GM23338 (cell line): ENCODE measurements around the gene SLC15A4. TPM values are rescaled to one million over a fixed set of nuclear protein-coding genes. Genes with fewer than 3 reads are reported as not detected.

Experiments used
- ATAC-seq: fragments of 200-7000 bp; cut with Tn5 transposase; 3 replicates; pipeline ENCODE4 v1.9.1; 2020
- DNase-seq: peaks from one replicate; pipeline ENCODE4 v3.0.0-alpha.2; 2015; ENCODE audit warnings: low spot score
- H2AFZ ChIP-seq: fragments of 200-600 bp; sonication (generic); 2 replicates; pipeline ENCODE4 v1.8.0; 2016; ENCODE audit warnings: antibody characterized with exemption, mild to moderate bottlenecking, moderate library complexity
- H3F3A ChIP-seq: fragments of 200-600 bp; sonication (generic); replicated peaks from 2 replicates; pipeline ENCODE4 v1.8.0; 2017; ENCODE audit warnings: antibody characterized with exemption, mixed run types, low read depth
- H3K27ac ChIP-seq: fragments of 200-600 bp; sonication (generic); 2 replicates; pipeline ENCODE4 v1.6.1; 2016; ENCODE audit warnings: low read depth
- H3K27me3 ChIP-seq: fragments of 200-600 bp; sonication (generic); 2 replicates; pipeline ENCODE4 v1.8.0; 2016; ENCODE audit warnings: mild to moderate bottlenecking, mixed run types, moderate library complexity; ENCODE audit not compliant: insufficient read depth
- H3K36me3 ChIP-seq: fragments of 200-600 bp; sonication (generic); 2 replicates; pipeline ENCODE4 v1.8.0; 2016; ENCODE audit warnings: mild to moderate bottlenecking; ENCODE audit not compliant: insufficient read depth
- H3K4me1 ChIP-seq: fragments of 200-600 bp; sonication (generic); 2 replicates; pipeline ENCODE4 v1.8.0; 2016; ENCODE audit warnings: mild to moderate bottlenecking, moderate library complexity; ENCODE audit not compliant: insufficient read depth
- H3K4me2 ChIP-seq: fragments of 200-600 bp; sonication (generic); 2 replicates; pipeline ENCODE4 v1.7.1; 2017; ENCODE audit warnings: mixed run types
- H3K4me3 ChIP-seq: fragments of 200-600 bp; sonication (generic); 2 replicates; pipeline ENCODE4 v1.6.1; 2016; ENCODE audit warnings: mixed run types
- H3K79me2 ChIP-seq: fragments of 200-600 bp; sonication (generic); replicated peaks from 2 replicates; pipeline ENCODE4 v1.8.0; 2017; ENCODE audit warnings: mild to moderate bottlenecking; ENCODE audit not compliant: insufficient read depth
- H3K9me2 ChIP-seq: fragments of 200-600 bp; sonication (generic); 2 replicates; pipeline ENCODE4 v1.8.0; 2017; ENCODE audit not compliant: insufficient read depth
- H4K20me1 ChIP-seq: fragments of 200-600 bp; sonication (generic); replicated peaks from 2 replicates; pipeline ENCODE4 v1.8.0; 2017; ENCODE audit warnings: mild to moderate bottlenecking; ENCODE audit not compliant: insufficient read depth
- H3K27ac Mint-ChIP-seq: 2 replicates; pipeline ENCODE4 v1.8.0; 2020; ENCODE audit warnings: inconsistent platforms, mild to moderate bottlenecking, moderate library complexity, mixed read lengths
- H3K27me3 Mint-ChIP-seq: 3 replicates; pipeline ENCODE4 v1.8.0; 2022; ENCODE audit warnings: low read depth, mild to moderate bottlenecking, moderate library complexity, mixed read lengths, inconsistent platforms; ENCODE audit not compliant: insufficient read depth, poor library complexity
- H3K36me3 Mint-ChIP-seq: 3 replicates; pipeline ENCODE4 v1.8.0; 2021; ENCODE audit warnings: low read depth, mild to moderate bottlenecking, inconsistent platforms, moderate library complexity, mixed read lengths
- H3K4me1 Mint-ChIP-seq: 3 replicates; pipeline ENCODE4 v1.8.0; 2020; ENCODE audit warnings: mild to moderate bottlenecking, inconsistent platforms, mixed read lengths
- H3K4me3 Mint-ChIP-seq: 3 replicates; pipeline ENCODE4 v1.8.0; 2021; ENCODE audit warnings: moderate library complexity, mild to moderate bottlenecking, inconsistent platforms, mixed read lengths
- H3K9me3 Mint-ChIP-seq: 3 replicates; pipeline ENCODE4 v1.8.0; 2020; ENCODE audit warnings: moderate library complexity, mild to moderate bottlenecking, inconsistent platforms, mixed read lengths
- CREB1 ChIP-seq: fragments of 250-450 bp; sonication (Bioruptor Pico); IDR thresholded peaks from 2 replicates; pipeline ENCODE4 v1.5.0; 2020; ENCODE audit warnings: low read depth, mild to moderate bottlenecking, moderate library complexity
- EZH2phosphoT487 ChIP-seq: fragments of 200-600 bp; sonication (generic); IDR thresholded peaks from one replicate; pipeline ENCODE4 v1.8.1; 2018; ENCODE audit warnings: antibody characterized with exemption; ENCODE audit not compliant: unreplicated experiment
- JUNB ChIP-seq: IDR thresholded peaks from one replicate; pipeline ENCODE4 v1.6.1; 2016; ENCODE audit warnings: antibody characterized with exemption; ENCODE audit not compliant: unreplicated experiment
- NANOG ChIP-seq: IDR thresholded peaks from 2 replicates; pipeline ENCODE4 v1.6.1; 2016; ENCODE audit warnings: antibody characterized with exemption, borderline replicate concordance
- POLR2AphosphoS5 ChIP-seq: IDR thresholded peaks from 2 replicates; pipeline ENCODE4 v1.6.1; 2016; ENCODE audit warnings: antibody characterized with exemption, low read depth
- ZNF114 ChIP-seq: fragments of 250-450 bp; sonication (Bioruptor Pico); IDR thresholded peaks from 2 replicates; pipeline ENCODE4 v1.5.0; 2020; ENCODE audit warnings: mild to moderate bottlenecking, moderate library complexity
- polyA plus RNA-seq: library from polyadenylated mRNA; unstranded; fragments of >200 nt; fragmentation: Nextera tagmentation; extraction: Ambion mirVana; gene quantifications from 2 replicates; pipeline ENCODE4 v1.2.1, GENCODE V29; 2016
- total RNA-seq: library from RNA; depleted of rRNA; stranded (reverse); fragments of >200 nt; shearing (Covaris generic); gene quantifications from 2 replicates; pipeline ENCODE4 v1.2.3, GENCODE V29; 2014
- TF ChIP-seq, protein P1 (sequence below): IDR thresholded peaks from one replicate; pipeline ENCODE4 v1.6.1; 2018; ENCODE audit warnings: antibody characterized with exemption; ENCODE audit not compliant: unreplicated experiment
- TF ChIP-seq, protein P2 (sequence below): fragments of 250-450 bp; sonication (Bioruptor Pico); IDR thresholded peaks from 2 replicates; pipeline ENCODE4 v1.5.0; 2020; ENCODE audit warnings: mild to moderate bottlenecking, moderate library complexity
- TF ChIP-seq, protein P3 (sequence below): IDR thresholded peaks from 2 replicates; pipeline ENCODE4 v1.6.1; 2016; ENCODE audit warnings: antibody characterized with exemption

SLC15A4 gene
- total and polyA plus RNA-seq, 2 experiments from 2014 or later, result 7.7 to 30.3 TPM

DNA sequence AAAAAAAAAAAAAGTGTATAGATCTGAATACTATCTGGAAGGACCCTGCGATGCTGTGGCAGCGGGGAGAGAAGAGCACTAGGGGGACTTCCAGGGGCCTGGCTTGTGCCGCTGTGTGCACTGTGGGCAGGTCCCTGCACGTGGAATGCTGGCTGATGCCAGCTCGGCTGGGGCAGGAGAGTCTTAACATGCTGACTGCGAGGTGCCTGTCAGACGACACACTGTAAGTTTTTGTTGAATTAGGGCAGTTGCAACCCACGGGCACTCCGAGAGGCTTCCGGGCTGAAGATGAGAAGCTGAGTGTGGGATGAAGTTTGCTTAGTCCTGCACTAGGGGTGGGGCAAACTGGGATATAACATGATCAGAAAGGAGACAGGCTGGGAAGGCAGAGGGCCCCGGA lies 40.2 kb upstream of the SLC15A4 start:
- TF ChIP-seq EZH2phosphoT487 (no peak), POLR2AphosphoS5 (no peak), ZNF114 (CRISPR knock-in tag) (no peak)
- H3K4me2 ChIP-seq, result no peak overlapping the region
- no peak overlapping the region for H3K27ac Mint-ChIP-seq
- H3K79me2 ChIP-seq, result no peaks in the 10 kb centered on the region
- peaks cover 6% of the 10 kb centered on the region for H3K4me1 Mint-ChIP-seq
- H3K36me3 Mint-ChIP-seq, result peaks cover 37% of the 10 kb centered on the region
- H4K20me1 ChIP-seq, result no peaks in the 10 kb centered on the region
- H3K9me3 Mint-ChIP-seq, result peaks cover 95% of the 10 kb centered on the region
- no peak overlapping the region for H3K4me3 Mint-ChIP-seq
- H3K4me1 ChIP-seq, result no peaks in the 10 kb centered on the region
- H3K27ac ChIP-seq, result no peak overlapping the region
- H3K4me3 ChIP-seq, result no peak overlapping the region
- H2AFZ ChIP-seq, result no peak overlapping the region
- H3F3A ChIP-seq, result no peaks in the 10 kb centered on the region
- no peaks in the 10 kb centered on the region for H3K9me2 ChIP-seq
- DNase-seq (no peak), ATAC-seq (no peak)
- no peaks in the 10 kb centered on the region for H3K36me3 ChIP-seq
- no peaks in the 10 kb centered on the region for H3K27me3 ChIP-seq
- H3K27me3 Mint-ChIP-seq, result peaks cover 15% of the 10 kb centered on the region

DNA sequence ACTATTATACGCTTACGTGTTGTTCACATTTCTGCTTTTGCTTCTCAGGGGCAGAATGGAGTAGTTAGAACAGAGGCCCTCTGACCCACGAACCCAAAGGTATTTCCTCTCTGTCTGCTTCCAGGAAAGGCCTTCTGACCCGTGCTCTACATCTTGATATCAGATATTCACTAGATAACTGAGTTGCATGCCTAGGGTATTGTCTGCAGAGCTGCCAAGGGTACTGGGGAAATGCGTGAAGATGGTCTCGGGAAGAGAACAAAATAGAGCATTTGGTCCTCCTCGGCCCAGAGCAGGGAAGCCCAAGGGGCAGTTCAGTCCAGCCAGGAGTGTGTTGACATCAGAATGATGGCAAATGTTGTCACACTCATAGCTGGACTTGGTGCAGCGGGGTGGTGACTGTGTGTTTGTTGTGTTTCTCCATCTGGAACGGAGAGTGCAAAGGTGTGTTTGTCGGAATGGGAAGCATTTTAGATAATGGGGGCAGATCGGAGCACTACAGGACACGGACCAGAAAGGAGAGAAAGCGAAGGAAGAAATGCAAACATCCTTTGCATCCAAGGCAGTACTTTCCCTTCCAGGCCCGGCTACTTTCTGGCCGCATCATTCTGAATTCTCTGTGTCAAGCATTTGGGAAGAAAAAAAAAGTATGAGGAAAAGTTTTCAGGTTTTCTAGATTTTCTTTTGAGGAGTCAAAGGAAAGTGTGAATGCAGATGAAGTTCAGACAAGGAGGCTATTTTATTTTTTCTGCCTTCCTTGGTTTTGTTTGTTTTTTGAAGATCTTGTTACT lies 37.7 kb upstream of the SLC15A4 start:
- H4K20me1 ChIP-seq, result no peaks in the 10 kb centered on the region
- H3F3A ChIP-seq, result no peaks in the 10 kb centered on the region
- H3K36me3 Mint-ChIP-seq, result peaks cover 34% of the 10 kb centered on the region
- no peaks in the 10 kb centered on the region for H3K79me2 ChIP-seq
- H3K27ac ChIP-seq, result no peak overlapping the region
- no peaks in the 10 kb centered on the region; the same call in 1 of the 2 replicates for H3K9me2 ChIP-seq
- no peak overlapping the region for H3K4me3 ChIP-seq
- H3K9me3 Mint-ChIP-seq, result peaks cover 95% of the 10 kb centered on the region
- H3K27ac Mint-ChIP-seq, result no peak overlapping the region
- ATAC-seq, result no peak
- DNase-seq, result no peak
- H3K27me3 Mint-ChIP-seq, result peaks cover 16% of the 10 kb centered on the region
- H2AFZ ChIP-seq, result no peak overlapping the region
- no peaks in the 10 kb centered on the region for H3K4me1 ChIP-seq
- H3K27me3 ChIP-seq, result no peaks in the 10 kb centered on the region
- H3K4me3 Mint-ChIP-seq, result no peak overlapping the region
- no peaks in the 10 kb centered on the region for H3K36me3 ChIP-seq
- H3K4me2 ChIP-seq, result no peak overlapping the region
- peaks cover 6% of the 10 kb centered on the region for H3K4me1 Mint-ChIP-seq
- no peak for TF ChIP-seq ZNF114 (CRISPR knock-in tag)
- TF ChIP-seq, protein P1, sequence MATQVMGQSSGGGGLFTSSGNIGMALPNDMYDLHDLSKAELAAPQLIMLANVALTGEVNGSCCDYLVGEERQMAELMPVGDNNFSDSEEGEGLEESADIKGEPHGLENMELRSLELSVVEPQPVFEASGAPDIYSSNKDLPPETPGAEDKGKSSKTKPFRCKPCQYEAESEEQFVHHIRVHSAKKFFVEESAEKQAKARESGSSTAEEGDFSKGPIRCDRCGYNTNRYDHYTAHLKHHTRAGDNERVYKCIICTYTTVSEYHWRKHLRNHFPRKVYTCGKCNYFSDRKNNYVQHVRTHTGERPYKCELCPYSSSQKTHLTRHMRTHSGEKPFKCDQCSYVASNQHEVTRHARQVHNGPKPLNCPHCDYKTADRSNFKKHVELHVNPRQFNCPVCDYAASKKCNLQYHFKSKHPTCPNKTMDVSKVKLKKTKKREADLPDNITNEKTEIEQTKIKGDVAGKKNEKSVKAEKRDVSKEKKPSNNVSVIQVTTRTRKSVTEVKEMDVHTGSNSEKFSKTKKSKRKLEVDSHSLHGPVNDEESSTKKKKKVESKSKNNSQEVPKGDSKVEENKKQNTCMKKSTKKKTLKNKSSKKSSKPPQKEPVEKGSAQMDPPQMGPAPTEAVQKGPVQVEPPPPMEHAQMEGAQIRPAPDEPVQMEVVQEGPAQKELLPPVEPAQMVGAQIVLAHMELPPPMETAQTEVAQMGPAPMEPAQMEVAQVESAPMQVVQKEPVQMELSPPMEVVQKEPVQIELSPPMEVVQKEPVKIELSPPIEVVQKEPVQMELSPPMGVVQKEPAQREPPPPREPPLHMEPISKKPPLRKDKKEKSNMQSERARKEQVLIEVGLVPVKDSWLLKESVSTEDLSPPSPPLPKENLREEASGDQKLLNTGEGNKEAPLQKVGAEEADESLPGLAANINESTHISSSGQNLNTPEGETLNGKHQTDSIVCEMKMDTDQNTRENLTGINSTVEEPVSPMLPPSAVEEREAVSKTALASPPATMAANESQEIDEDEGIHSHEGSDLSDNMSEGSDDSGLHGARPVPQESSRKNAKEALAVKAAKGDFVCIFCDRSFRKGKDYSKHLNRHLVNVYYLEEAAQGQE, result no peak
- TF ChIP-seq, protein P2, sequence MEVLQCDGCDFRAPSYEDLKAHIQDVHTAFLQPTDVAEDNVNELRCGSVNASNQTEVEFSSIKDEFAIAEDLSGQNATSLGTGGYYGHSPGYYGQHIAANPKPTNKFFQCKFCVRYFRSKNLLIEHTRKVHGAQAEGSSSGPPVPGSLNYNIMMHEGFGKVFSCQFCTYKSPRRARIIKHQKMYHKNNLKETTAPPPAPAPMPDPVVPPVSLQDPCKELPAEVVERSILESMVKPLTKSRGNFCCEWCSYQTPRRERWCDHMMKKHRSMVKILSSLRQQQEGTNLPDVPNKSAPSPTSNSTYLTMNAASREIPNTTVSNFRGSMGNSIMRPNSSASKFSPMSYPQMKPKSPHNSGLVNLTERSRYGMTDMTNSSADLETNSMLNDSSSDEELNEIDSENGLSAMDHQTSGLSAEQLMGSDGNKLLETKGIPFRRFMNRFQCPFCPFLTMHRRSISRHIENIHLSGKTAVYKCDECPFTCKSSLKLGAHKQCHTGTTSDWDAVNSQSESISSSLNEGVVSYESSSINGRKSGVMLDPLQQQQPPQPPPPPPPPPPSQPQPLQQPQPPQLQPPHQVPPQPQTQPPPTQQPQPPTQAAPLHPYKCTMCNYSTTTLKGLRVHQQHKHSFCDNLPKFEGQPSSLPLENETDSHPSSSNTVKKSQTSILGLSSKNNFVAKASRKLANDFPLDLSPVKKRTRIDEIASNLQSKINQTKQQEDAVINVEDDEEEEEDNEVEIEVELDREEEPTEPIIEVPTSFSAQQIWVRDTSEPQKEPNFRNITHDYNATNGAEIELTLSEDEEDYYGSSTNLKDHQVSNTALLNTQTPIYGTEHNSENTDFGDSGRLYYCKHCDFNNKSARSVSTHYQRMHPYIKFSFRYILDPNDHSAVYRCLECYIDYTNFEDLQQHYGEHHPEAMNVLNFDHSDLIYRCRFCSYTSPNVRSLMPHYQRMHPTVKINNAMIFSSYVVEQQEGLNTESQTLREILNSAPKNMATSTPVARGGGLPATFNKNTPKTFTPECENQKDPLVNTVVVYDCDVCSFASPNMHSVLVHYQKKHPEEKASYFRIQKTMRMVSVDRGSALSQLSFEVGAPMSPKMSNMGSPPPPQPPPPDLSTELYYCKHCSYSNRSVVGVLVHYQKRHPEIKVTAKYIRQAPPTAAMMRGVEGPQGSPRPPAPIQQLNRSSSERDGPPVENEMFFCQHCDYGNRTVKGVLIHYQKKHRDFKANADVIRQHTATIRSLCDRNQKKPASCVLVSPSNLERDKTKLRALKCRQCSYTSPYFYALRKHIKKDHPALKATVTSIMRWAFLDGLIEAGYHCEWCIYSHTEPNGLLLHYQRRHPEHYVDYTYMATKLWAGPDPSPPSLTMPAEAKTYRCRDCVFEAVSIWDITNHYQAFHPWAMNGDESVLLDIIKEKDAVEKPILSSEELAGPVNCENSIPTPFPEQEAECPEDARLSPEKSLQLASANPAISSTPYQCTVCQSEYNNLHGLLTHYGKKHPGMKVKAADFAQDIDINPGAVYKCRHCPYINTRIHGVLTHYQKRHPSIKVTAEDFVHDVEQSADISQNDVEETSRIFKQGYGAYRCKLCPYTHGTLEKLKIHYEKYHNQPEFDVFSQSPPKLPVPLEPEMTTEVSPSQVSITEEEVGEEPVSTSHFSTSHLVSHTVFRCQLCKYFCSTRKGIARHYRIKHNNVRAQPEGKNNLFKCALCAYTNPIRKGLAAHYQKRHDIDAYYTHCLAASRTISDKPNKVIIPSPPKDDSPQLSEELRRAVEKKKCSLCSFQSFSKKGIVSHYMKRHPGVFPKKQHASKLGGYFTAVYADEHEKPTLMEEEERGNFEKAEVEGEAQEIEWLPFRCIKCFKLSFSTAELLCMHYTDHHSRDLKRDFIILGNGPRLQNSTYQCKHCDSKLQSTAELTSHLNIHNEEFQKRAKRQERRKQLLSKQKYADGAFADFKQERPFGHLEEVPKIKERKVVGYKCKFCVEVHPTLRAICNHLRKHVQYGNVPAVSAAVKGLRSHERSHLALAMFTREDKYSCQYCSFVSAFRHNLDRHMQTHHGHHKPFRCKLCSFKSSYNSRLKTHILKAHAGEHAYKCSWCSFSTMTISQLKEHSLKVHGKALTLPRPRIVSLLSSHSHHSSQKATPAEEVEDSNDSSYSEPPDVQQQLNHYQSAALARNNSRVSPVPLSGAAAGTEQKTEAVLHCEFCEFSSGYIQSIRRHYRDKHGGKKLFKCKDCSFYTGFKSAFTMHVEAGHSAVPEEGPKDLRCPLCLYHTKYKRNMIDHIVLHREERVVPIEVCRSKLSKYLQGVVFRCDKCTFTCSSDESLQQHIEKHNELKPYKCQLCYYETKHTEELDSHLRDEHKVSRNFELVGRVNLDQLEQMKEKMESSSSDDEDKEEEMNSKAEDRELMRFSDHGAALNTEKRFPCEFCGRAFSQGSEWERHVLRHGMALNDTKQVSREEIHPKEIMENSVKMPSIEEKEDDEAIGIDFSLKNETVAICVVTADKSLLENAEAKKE, result no peak
- no peak for TF ChIP-seq JUNB
- TF ChIP-seq EZH2phosphoT487, result no peak
- TF ChIP-seq CREB1 (CRISPR knock-in tag), result no peak
- TF ChIP-seq NANOG, result no peak
- TF ChIP-seq, protein P3, sequence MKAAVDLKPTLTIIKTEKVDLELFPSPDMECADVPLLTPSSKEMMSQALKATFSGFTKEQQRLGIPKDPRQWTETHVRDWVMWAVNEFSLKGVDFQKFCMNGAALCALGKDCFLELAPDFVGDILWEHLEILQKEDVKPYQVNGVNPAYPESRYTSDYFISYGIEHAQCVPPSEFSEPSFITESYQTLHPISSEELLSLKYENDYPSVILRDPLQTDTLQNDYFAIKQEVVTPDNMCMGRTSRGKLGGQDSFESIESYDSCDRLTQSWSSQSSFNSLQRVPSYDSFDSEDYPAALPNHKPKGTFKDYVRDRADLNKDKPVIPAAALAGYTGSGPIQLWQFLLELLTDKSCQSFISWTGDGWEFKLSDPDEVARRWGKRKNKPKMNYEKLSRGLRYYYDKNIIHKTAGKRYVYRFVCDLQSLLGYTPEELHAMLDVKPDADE, result no peak
